HCT116 (cell line): ENCODE measurements around the gene ARID5B.
A peak's percentile ranks its signal among the peaks of the same experiment; 100 is the strongest.

Experiments used
- EZH2phosphoT487 ChIP-seq: fragments of 200-600 bp; IDR thresholded peaks from 2 replicates; pipeline ENCODE4 v1.6.1; 2018; ENCODE audit warnings: antibody characterized with exemption, borderline replicate concordance
- POLR2A ChIP-seq: IDR thresholded peaks from 2 replicates; pipeline ENCODE4 v1.7.0; 2011; ENCODE audit warnings: borderline replicate concordance; ENCODE audit not compliant: insufficient read depth, insufficient read length; ENCODE audit errors: extremely low read depth
- SP1 ChIP-seq: IDR thresholded peaks from 2 replicates; pipeline ENCODE4 v1.6.1; 2012; ENCODE audit warnings: low read depth
- TF ChIP-seq, protein P1 (sequence below), 3 experiments: fragments of 200-600 bp in 1 of 3; sonication (generic) in 1 of 3; IDR thresholded peaks in 2 of 3; conservative IDR thresholded peaks in 1 of 3; 2 replicates each; pipeline ENCODE4 v1.5.1; 2012 to 2017; ENCODE audit warnings: low read depth in 2 of 3, low read length in 2 of 3, antibody characterized with exemption in 1 of 3, borderline replicate concordance in 1 of 3, control low read depth in 1 of 3, mild to moderate bottlenecking in 1 of 3, mixed read lengths in 1 of 3, mixed run types in 1 of 3, moderate library complexity in 1 of 3; ENCODE audit not compliant: insufficient read depth in 1 of 3

DNA sequence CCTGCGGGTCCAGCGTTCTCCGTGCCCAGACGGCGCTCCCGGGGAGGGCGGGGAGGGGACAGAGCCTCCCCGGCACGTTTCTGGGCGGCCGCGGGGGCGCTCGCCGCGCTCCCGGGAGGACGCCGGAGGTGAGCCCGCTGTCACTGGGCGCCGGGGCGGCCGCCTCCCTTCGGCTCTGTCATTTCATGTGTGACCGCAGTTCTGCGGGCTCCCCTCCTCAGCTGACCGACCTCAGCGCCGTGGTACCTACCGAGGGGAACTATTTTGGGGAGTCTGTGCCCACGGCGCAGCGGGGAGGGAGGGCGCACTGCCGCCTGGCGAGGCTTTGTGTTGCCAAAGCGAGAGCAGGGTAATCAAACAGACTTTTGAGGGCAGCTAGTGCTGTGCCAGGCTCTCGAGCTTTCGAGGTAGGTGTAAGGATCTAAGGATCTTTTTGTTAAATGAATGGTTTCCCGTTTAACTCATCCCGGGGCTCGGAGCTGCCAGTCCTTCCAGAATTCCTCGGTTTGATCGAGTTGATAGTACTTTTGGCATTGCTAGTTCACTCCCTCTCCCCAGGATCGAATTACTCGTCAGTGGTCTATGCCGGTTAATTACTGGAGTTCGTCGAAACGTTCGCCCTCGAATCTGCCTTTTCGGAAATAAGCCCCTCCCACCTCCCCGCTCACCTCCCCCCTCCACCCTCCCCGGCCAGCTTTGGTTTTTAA lies 1.9 kb downstream of the ARID5B start:
- TF ChIP-seq EZH2phosphoT487 (no peak), SP1 (no peak), POLR2A (no peak)
- TF ChIP-seq, protein P1, sequence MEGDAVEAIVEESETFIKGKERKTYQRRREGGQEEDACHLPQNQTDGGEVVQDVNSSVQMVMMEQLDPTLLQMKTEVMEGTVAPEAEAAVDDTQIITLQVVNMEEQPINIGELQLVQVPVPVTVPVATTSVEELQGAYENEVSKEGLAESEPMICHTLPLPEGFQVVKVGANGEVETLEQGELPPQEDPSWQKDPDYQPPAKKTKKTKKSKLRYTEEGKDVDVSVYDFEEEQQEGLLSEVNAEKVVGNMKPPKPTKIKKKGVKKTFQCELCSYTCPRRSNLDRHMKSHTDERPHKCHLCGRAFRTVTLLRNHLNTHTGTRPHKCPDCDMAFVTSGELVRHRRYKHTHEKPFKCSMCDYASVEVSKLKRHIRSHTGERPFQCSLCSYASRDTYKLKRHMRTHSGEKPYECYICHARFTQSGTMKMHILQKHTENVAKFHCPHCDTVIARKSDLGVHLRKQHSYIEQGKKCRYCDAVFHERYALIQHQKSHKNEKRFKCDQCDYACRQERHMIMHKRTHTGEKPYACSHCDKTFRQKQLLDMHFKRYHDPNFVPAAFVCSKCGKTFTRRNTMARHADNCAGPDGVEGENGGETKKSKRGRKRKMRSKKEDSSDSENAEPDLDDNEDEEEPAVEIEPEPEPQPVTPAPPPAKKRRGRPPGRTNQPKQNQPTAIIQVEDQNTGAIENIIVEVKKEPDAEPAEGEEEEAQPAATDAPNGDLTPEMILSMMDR (IDR thresholded peaks at IDR 0.05 in 2 of 3, conservative IDR thresholded peaks at IDR 0.05 in 1 of 3; ENCODE audit: borderline replicate concordance in 1 of 3, insufficient read depth in 1 of 3, low read depth in 2 of 3, low read length in 2 of 3) = peak in 2 of 3 experiments; percentile 23 to 24; a peak in 2 of 6 replicates
